WTC11 (cell line): ENCODE data around the gene LAMA4. TPM values are rescaled to one million over a fixed set of nuclear protein-coding genes. Genes with fewer than 3 reads are reported as not detected.

ENCODE experiments used
- ATAC-seq: fragments of 200-7000 bp; cut with Tn5 transposase; 2 replicates; pipeline ENCODE4 v1.10.0; 2021; ENCODE audit warnings: mild to moderate bottlenecking, moderate library complexity
- CTCF ChIA-PET: fragments of 300-600 bp; sonication (Branson Sonifier 250); formaldehyde crosslinking; loops from one replicate; lab custom pipeline; 2021; ENCODE audit warnings: antibody characterized with exemption; lab: Charles Lee
- POLR2A ChIA-PET: fragments of 350-600 bp; sonication (Branson Sonifier 250); formaldehyde crosslinking; loops from one replicate; lab custom pipeline; 2021; ENCODE audit warnings: antibody characterized with exemption; lab: Charles Lee
- DNase-seq: peaks from one replicate; pipeline ENCODE4 v3.0.0; 2021; ENCODE audit warnings: low spot score
- H3K27ac Mint-ChIP-seq: 2 replicates; pipeline ENCODE4 v1.8.0; 2021; ENCODE audit warnings: mixed read lengths
- H3K27me3 Mint-ChIP-seq: 2 replicates; pipeline ENCODE4 v1.8.0; 2021; ENCODE audit warnings: low read depth, mild to moderate bottlenecking, moderate library complexity, mixed read lengths
- H3K36me3 Mint-ChIP-seq: 2 replicates; pipeline ENCODE4 v1.8.0; 2021; ENCODE audit warnings: mixed read lengths
- H3K4me1 Mint-ChIP-seq: 2 replicates; pipeline ENCODE4 v1.8.0; 2022; ENCODE audit warnings: mixed read lengths
- H3K4me3 Mint-ChIP-seq: 2 replicates; pipeline ENCODE4 v1.8.0; 2021; ENCODE audit warnings: mild to moderate bottlenecking, moderate library complexity, mixed read lengths
- H3K9me3 Mint-ChIP-seq: 2 replicates; pipeline ENCODE4 v1.8.0; 2021; ENCODE audit warnings: mixed read lengths
- AR ChIP-seq: fragments of 250-450 bp; sonication (Bioruptor Pico); IDR thresholded peaks from 2 replicates; pipeline ENCODE4 v1.9.0; 2021; ENCODE audit warnings: mild to moderate bottlenecking
- ELF4 ChIP-seq: sonication (generic); formaldehyde crosslinking; IDR thresholded peaks from 2 replicates; pipeline ENCODE4 v1.8.1; 2022; ENCODE audit warnings: low read depth, mild to moderate bottlenecking, moderate library complexity, missing genetic modification reagents
- EMX1 ChIP-seq: fragments of 250-450 bp; sonication (Bioruptor Pico); IDR thresholded peaks from 2 replicates; pipeline ENCODE4 v1.8.0; 2021; ENCODE audit warnings: mild to moderate bottlenecking
- FOXK1 ChIP-seq: sonication (generic); formaldehyde crosslinking; IDR thresholded peaks from 2 replicates; pipeline ENCODE4 v1.8.0; 2022; ENCODE audit warnings: mild to moderate bottlenecking, moderate library complexity, missing genetic modification reagents
- GABPB1 ChIP-seq: sonication (generic); formaldehyde crosslinking; IDR thresholded peaks from 2 replicates; pipeline ENCODE4 v1.8.1; 2023; ENCODE audit warnings: mild to moderate bottlenecking, missing genetic modification reagents
- GTF2I ChIP-seq: fragments of 250-450 bp; sonication (Bioruptor Pico); conservative IDR thresholded peaks from 2 replicates; pipeline ENCODE4 v1.4.0; 2021; ENCODE audit warnings: mild to moderate bottlenecking
- IRF2 ChIP-seq: sonication (generic); formaldehyde crosslinking; IDR thresholded peaks from 2 replicates; pipeline ENCODE4 v1.8.0; 2022; ENCODE audit warnings: low read depth, missing genetic modification reagents, borderline replicate concordance
- MYBL2 ChIP-seq: sonication (generic); formaldehyde crosslinking; IDR thresholded peaks from 2 replicates; pipeline ENCODE4 v1.8.1; 2023; ENCODE audit warnings: mild to moderate bottlenecking, moderate library complexity, missing genetic modification reagents
- NFE2L1 ChIP-seq: sonication (generic); formaldehyde crosslinking; IDR thresholded peaks from 2 replicates; pipeline ENCODE4 v1.8.1; 2023; ENCODE audit warnings: missing genetic modification reagents
- NR1H2 ChIP-seq: sonication (generic); formaldehyde crosslinking; IDR thresholded peaks from 2 replicates; pipeline ENCODE4 v1.9.0; 2021; ENCODE audit warnings: mild to moderate bottlenecking, moderate library complexity, missing genetic modification reagents
- OVOL2 ChIP-seq: fragments of 250-450 bp; sonication (Bioruptor Pico); IDR thresholded peaks from 2 replicates; pipeline ENCODE4 v1.9.0; 2021; ENCODE audit warnings: mild to moderate bottlenecking, borderline replicate concordance
- PREB ChIP-seq: sonication (generic); formaldehyde crosslinking; IDR thresholded peaks from 2 replicates; pipeline ENCODE4 v1.8.1; 2022; ENCODE audit warnings: mild to moderate bottlenecking, missing genetic modification reagents, moderate library complexity, borderline replicate concordance
- PRRX2 ChIP-seq: fragments of 250-450 bp; sonication (Bioruptor Pico); IDR thresholded peaks from 2 replicates; pipeline ENCODE4 v1.8.0; 2021; ENCODE audit warnings: mild to moderate bottlenecking
- RELA ChIP-seq: sonication (generic); formaldehyde crosslinking; IDR thresholded peaks from 2 replicates; pipeline ENCODE4 v1.8.1; 2022; ENCODE audit warnings: missing genetic modification reagents, mild to moderate bottlenecking, borderline replicate concordance
- STAT6 ChIP-seq: sonication (generic); formaldehyde crosslinking; conservative IDR thresholded peaks from 2 replicates; pipeline ENCODE4 v1.8.1; 2023; ENCODE audit warnings: mild to moderate bottlenecking, low read depth, missing genetic modification reagents, moderate library complexity
- TEAD1 ChIP-seq: sonication (generic); formaldehyde crosslinking; IDR thresholded peaks from 2 replicates; pipeline ENCODE4 v1.8.0; 2022; ENCODE audit warnings: mild to moderate bottlenecking, missing genetic modification reagents
- TEAD4 ChIP-seq: sonication (generic); formaldehyde crosslinking; IDR thresholded peaks from 2 replicates; pipeline ENCODE4 v1.8.0; 2022; ENCODE audit warnings: mild to moderate bottlenecking, missing genetic modification reagents
- TP53 ChIP-seq: sonication (generic); formaldehyde crosslinking; IDR thresholded peaks from 2 replicates; pipeline ENCODE4 v1.8.1; 2023; ENCODE audit warnings: mild to moderate bottlenecking, missing genetic modification reagents
- ZBTB21 ChIP-seq: sonication (generic); formaldehyde crosslinking; IDR thresholded peaks from 2 replicates; pipeline ENCODE4 v1.8.1; 2023; ENCODE audit warnings: mild to moderate bottlenecking, missing genetic modification reagents, borderline replicate concordance
- ZNF219 ChIP-seq: sonication (generic); formaldehyde crosslinking; IDR thresholded peaks from 2 replicates; pipeline ENCODE4 v1.8.0; 2023; ENCODE audit warnings: missing genetic modification reagents, mild to moderate bottlenecking, borderline replicate concordance
- ZNF263 ChIP-seq: sonication (generic); formaldehyde crosslinking; IDR thresholded peaks from 2 replicates; pipeline ENCODE4 v1.8.1; 2022; ENCODE audit warnings: low read depth, mild to moderate bottlenecking, moderate library complexity, missing genetic modification reagents
- ZNF512 ChIP-seq: sonication (generic); formaldehyde crosslinking; IDR thresholded peaks from 2 replicates; pipeline ENCODE4 v1.8.1; 2022; ENCODE audit warnings: missing genetic modification reagents, borderline replicate concordance
- ZNF671 ChIP-seq: fragments of 250-450 bp; sonication (Bioruptor Pico); IDR thresholded peaks from 2 replicates; pipeline ENCODE4 v1.8.0; 2021; ENCODE audit warnings: mild to moderate bottlenecking
- total RNA-seq: library from RNA; stranded (reverse); gene quantifications from 3 replicates; pipeline ENCODE4 v1.2.3, GENCODE V29; 2021
- TF ChIP-seq, protein P1 (sequence below): sonication (generic); formaldehyde crosslinking; IDR thresholded peaks from 2 replicates; pipeline ENCODE4 v1.8.0; 2023; ENCODE audit warnings: mild to moderate bottlenecking, missing genetic modification reagents

LAMA4 gene
- total RNA-seq, 1 experiment from 2014 or later: 1.6 TPM

DNA sequence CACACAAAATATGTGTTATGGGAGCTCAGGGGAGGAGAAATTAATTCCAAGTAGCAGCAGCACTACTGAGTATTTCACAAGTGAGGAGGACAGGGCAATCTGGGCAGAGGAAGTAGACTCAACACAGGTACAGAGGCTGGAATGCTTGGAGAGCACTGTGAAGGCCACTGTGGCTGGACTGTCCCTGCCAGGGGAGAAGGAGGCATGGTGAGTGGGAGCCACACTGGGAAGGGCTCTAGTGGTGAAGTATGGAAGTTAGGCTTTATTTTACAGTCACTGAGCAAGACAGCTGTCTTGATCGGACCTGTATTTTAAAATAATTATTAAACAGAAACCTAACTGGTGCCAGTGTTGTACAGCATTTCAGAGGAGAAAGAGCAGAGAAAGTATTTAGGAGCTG lies 138.1 kb downstream of the LAMA4 start (continued):
- TF ChIP-seq GTF2I (CRISPR knock-in tag): no peak
- TF ChIP-seq EMX1: no peak
- TF ChIP-seq, protein P1, sequence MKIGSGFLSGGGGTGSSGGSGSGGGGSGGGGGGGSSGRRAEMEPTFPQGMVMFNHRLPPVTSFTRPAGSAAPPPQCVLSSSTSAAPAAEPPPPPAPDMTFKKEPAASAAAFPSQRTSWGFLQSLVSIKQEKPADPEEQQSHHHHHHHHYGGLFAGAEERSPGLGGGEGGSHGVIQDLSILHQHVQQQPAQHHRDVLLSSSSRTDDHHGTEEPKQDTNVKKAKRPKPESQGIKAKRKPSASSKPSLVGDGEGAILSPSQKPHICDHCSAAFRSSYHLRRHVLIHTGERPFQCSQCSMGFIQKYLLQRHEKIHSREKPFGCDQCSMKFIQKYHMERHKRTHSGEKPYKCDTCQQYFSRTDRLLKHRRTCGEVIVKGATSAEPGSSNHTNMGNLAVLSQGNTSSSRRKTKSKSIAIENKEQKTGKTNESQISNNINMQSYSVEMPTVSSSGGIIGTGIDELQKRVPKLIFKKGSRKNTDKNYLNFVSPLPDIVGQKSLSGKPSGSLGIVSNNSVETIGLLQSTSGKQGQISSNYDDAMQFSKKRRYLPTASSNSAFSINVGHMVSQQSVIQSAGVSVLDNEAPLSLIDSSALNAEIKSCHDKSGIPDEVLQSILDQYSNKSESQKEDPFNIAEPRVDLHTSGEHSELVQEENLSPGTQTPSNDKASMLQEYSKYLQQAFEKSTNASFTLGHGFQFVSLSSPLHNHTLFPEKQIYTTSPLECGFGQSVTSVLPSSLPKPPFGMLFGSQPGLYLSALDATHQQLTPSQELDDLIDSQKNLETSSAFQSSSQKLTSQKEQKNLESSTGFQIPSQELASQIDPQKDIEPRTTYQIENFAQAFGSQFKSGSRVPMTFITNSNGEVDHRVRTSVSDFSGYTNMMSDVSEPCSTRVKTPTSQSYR (CRISPR knock-in tag): no peak

- Mint-ChIP-seq H3K4me3 (no peak overlapping the region), H3K27me3 (no peaks in the 10 kb centered on the region), H3K4me1 (no peaks in the 10 kb centered on the region), H3K9me3 (no peaks in the 10 kb centered on the region)
- TF ChIP-seq PREB (CRISPR knock-in tag) (no peak), RELA (CRISPR knock-in tag) (no peak), NFE2L1 (CRISPR knock-in tag) (no peak)
- TF ChIP-seq, all 79 proteins: peak for 0
- no peaks in the 10 kb centered on the region for H3K36me3 Mint-ChIP-seq
- no peak overlapping the region for H3K27ac Mint-ChIP-seq
- ChIA-PET POLR2A (no interaction called here), CTCF (no interaction called here)
- ATAC-seq (no peak), DNase-seq (no peak)
These were observed 139.7 kb downstream of the LAMA4 start for GRCh38 chr6:112114577-112115223.

GRCh38 chr6:112113918-112114317 lies 140.4 kb downstream of the LAMA4 start:
- H3K27ac Mint-ChIP-seq: no peak overlapping the region
- H3K9me3 Mint-ChIP-seq: no peaks in the 10 kb centered on the region
- ChIA-PET CTCF (no interaction called here), POLR2A (no interaction called here)
- ATAC-seq: no peak
- H3K27me3 Mint-ChIP-seq: no peaks in the 10 kb centered on the region
- H3K4me3 Mint-ChIP-seq: no peak overlapping the region
- no peak for DNase-seq
- H3K36me3 Mint-ChIP-seq: no peaks in the 10 kb centered on the region
- peaks cover 3% of the 10 kb centered on the region; the same call in 1 of the 2 replicates for H3K4me1 Mint-ChIP-seq
- no peak for TF ChIP-seq ZNF671 (CRISPR knock-in tag)
- TF ChIP-seq PRRX2 (CRISPR knock-in tag): no peak
- TF ChIP-seq ZNF512 (CRISPR knock-in tag): no peak
- TF ChIP-seq NR1H2: no peak
- no peak for TF ChIP-seq GABPB1 (CRISPR knock-in tag)
- TF ChIP-seq TEAD1: no peak
- TF ChIP-seq ZNF219: no peak
- TF ChIP-seq MYBL2: no peak
- TF ChIP-seq STAT6 (CRISPR knock-in tag): no peak
- TF ChIP-seq FOXK1 (CRISPR knock-in tag): no peak
- TF ChIP-seq TP53 (CRISPR knock-in tag): no peak
- no peak for TF ChIP-seq ZBTB21 (CRISPR knock-in tag)
- no peak for TF ChIP-seq OVOL2
- no peak for TF ChIP-seq AR (CRISPR knock-in tag)
- TF ChIP-seq ZNF263: no peak
- no peak for TF ChIP-seq IRF2
- TF ChIP-seq TEAD4 (CRISPR knock-in tag): no peak
- no peak for TF ChIP-seq ELF4 (CRISPR knock-in tag)
